Neural progenitor cell (in vitro differentiated cells): Measurements from ENCODE around the gene LDAH. TPM values are rescaled to one million over a fixed set of nuclear protein-coding genes. Genes with fewer than 3 reads are reported as not detected.

Experiments used
- DNase-seq: peaks from one replicate; pipeline ENCODE4 v3.0.0-alpha.2; 2016; ENCODE audit warnings: low spot score
- H2AFZ ChIP-seq: fragments of 200-600 bp; sonication (generic); replicated peaks from 2 replicates; pipeline ENCODE4 v1.6.1; 2016; ENCODE audit warnings: antibody characterized with exemption
- H3F3A ChIP-seq: fragments of 200-600 bp; sonication (generic); 2 replicates; pipeline ENCODE4 v1.6.1; 2016; ENCODE audit warnings: antibody characterized with exemption, low read depth
- H3K27ac ChIP-seq: fragments of 200-600 bp; sonication (generic); 2 replicates; pipeline ENCODE4 v1.5.1; 2016; ENCODE audit warnings: mild to moderate bottlenecking
- H3K27me3 ChIP-seq: fragments of 200-600 bp; sonication (generic); 2 replicates; pipeline ENCODE4 v1.6.1; 2016; ENCODE audit warnings: mild to moderate bottlenecking, moderate library complexity
- H3K36me3 ChIP-seq: fragments of 200-600 bp; sonication (generic); 2 replicates; pipeline ENCODE4 v1.5.1; 2016
- H3K4me1 ChIP-seq: fragments of 200-600 bp; sonication (generic); 2 replicates; pipeline ENCODE4 v1.6.1; 2016; ENCODE audit warnings: mixed run types
- H3K4me2 ChIP-seq: fragments of 200-600 bp; sonication (generic); 2 replicates; pipeline ENCODE4 v1.6.1; 2016
- H3K4me3 ChIP-seq: fragments of 200-600 bp; sonication (generic); 2 replicates; pipeline ENCODE4 v1.5.1; 2016
- H3K79me2 ChIP-seq: fragments of 200-600 bp; sonication (generic); 2 replicates; pipeline ENCODE4 v1.6.1; 2016; ENCODE audit warnings: low read depth
- H3K9ac ChIP-seq: fragments of 200-600 bp; sonication (generic); 2 replicates; pipeline ENCODE4 v1.6.1; 2016
- H3K9me3 ChIP-seq: fragments of 200-600 bp; sonication (generic); 2 replicates; pipeline ENCODE4 v1.5.1; 2016; ENCODE audit warnings: low read depth
- H4K20me1 ChIP-seq: fragments of 200-600 bp; sonication (generic); 2 replicates; pipeline ENCODE4 v1.6.1; 2016; ENCODE audit warnings: low read depth
- H3K27ac Mint-ChIP-seq: 3 replicates; pipeline ENCODE4 v1.8.0; 2021; ENCODE audit warnings: mixed read lengths
- H3K27me3 Mint-ChIP-seq: 2 replicates; pipeline ENCODE4 v1.8.0; 2022; ENCODE audit warnings: low read depth, mild to moderate bottlenecking, inconsistent platforms, moderate library complexity, mixed read lengths; ENCODE audit not compliant: insufficient read depth
- H3K36me3 Mint-ChIP-seq: 3 replicates; pipeline ENCODE4 v1.8.0; 2021; ENCODE audit warnings: mixed read lengths
- H3K4me1 Mint-ChIP-seq: 3 replicates; pipeline ENCODE4 v1.8.0; 2021; ENCODE audit warnings: mixed read lengths
- H3K4me3 Mint-ChIP-seq: 3 replicates; pipeline ENCODE4 v1.8.0; 2021; ENCODE audit warnings: mild to moderate bottlenecking, moderate library complexity, mixed read lengths
- H3K9me3 Mint-ChIP-seq: 3 replicates; pipeline ENCODE4 v1.8.0; 2020; ENCODE audit warnings: mixed read lengths
- EZH2 ChIP-seq: fragments of 200-600 bp; sonication (generic); IDR thresholded peaks from 2 replicates; pipeline ENCODE4 v1.6.1; 2017; ENCODE audit warnings: antibody characterized with exemption, mild to moderate bottlenecking, moderate library complexity
- EZH2phosphoT487 ChIP-seq: fragments of 200-600 bp; sonication (generic); IDR thresholded peaks from 2 replicates; pipeline ENCODE4 v1.6.1; 2017; ENCODE audit warnings: antibody characterized with exemption
- total RNA-seq: library from RNA; depleted of rRNA; stranded (reverse); fragments of >200 nt; gene quantifications from 2 replicates; pipeline ENCODE4 v1.2.3, GENCODE V29; 2015; ENCODE audit warnings: low replicate concordance
- TF ChIP-seq, protein P1 (sequence below): fragments of 200-600 bp; sonication (generic); IDR thresholded peaks from 2 replicates; pipeline ENCODE4 v1.5.1; 2017; ENCODE audit warnings: antibody characterized with exemption, mild to moderate bottlenecking

LDAH gene
- total RNA-seq, 1 donor from 2014 or later: 45.2 TPM

DNA sequence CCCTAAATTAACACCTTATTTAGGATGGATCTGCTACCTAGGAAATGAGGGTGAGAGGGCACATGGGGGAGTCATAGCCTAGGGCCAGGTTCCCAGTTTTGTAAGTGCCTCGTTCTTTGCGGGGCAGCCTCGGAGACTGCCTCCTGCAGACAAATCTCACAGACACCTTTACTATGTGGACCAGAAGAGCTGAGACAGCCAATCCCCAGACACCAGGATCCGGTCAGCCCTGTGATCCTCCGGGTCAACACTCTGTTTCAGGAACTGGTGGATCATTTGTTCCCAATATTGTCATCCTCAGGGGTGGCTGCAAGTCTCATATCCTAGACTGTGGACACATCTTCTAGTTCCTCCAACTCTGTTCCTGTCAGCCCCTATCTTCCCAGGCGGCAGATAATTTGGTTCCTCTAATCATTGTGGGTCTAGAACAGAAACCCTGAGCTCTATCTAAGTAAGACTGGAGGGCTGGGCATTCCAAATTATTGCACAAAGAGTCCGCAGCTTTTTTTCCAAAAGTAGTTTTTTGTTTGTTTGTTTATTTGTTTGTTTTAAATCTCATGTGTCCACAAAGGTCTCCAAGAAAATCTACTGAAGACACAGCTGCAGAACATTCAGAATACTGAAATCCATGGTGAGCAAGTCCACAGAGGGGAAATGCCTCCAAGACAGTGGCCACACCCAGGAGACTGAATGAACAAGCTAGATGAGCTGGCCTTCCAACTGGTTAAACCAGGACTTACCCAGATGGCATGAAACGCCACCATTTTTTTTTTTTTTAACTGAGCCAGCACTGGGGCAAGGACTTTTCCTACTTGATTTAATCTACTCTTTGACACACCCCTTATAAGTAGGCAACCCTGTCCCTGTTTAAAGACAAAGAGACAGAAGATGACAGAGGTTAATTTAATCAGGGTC lies 162.1 kb downstream of the LDAH start:
- Histone ChIP-seq H3K9ac (no peak overlapping the region), H3K4me2 (no peak overlapping the region), H3K36me3 (no peaks in the 10 kb centered on the region), H3K9me3 (no peaks in the 10 kb centered on the region), H3K79me2 (no peaks in the 10 kb centered on the region), H3F3A (no peaks in the 10 kb centered on the region), H3K27me3 (peaks cover 87% of the 10 kb centered on the region), H4K20me1 (peaks cover 19% of the 10 kb centered on the region), H2AFZ (no peak overlapping the region), H3K4me1 (peaks cover 15% of the 10 kb centered on the region), H3K4me3 (no peak overlapping the region), H3K27ac (no peak overlapping the region)
- Mint-ChIP-seq H3K27me3 (peaks cover 42% of the 10 kb centered on the region), H3K9me3 (no peaks in the 10 kb centered on the region), H3K36me3 (no peaks in the 10 kb centered on the region), H3K4me3 (no peak overlapping the region), H3K27ac (no peak overlapping the region), H3K4me1 (peaks cover 40% of the 10 kb centered on the region)
- TF ChIP-seq, protein P1, sequence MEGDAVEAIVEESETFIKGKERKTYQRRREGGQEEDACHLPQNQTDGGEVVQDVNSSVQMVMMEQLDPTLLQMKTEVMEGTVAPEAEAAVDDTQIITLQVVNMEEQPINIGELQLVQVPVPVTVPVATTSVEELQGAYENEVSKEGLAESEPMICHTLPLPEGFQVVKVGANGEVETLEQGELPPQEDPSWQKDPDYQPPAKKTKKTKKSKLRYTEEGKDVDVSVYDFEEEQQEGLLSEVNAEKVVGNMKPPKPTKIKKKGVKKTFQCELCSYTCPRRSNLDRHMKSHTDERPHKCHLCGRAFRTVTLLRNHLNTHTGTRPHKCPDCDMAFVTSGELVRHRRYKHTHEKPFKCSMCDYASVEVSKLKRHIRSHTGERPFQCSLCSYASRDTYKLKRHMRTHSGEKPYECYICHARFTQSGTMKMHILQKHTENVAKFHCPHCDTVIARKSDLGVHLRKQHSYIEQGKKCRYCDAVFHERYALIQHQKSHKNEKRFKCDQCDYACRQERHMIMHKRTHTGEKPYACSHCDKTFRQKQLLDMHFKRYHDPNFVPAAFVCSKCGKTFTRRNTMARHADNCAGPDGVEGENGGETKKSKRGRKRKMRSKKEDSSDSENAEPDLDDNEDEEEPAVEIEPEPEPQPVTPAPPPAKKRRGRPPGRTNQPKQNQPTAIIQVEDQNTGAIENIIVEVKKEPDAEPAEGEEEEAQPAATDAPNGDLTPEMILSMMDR: no peak
- no peak for TF ChIP-seq EZH2
- no peak for TF ChIP-seq EZH2phosphoT487
- no peak for DNase-seq

DNA sequence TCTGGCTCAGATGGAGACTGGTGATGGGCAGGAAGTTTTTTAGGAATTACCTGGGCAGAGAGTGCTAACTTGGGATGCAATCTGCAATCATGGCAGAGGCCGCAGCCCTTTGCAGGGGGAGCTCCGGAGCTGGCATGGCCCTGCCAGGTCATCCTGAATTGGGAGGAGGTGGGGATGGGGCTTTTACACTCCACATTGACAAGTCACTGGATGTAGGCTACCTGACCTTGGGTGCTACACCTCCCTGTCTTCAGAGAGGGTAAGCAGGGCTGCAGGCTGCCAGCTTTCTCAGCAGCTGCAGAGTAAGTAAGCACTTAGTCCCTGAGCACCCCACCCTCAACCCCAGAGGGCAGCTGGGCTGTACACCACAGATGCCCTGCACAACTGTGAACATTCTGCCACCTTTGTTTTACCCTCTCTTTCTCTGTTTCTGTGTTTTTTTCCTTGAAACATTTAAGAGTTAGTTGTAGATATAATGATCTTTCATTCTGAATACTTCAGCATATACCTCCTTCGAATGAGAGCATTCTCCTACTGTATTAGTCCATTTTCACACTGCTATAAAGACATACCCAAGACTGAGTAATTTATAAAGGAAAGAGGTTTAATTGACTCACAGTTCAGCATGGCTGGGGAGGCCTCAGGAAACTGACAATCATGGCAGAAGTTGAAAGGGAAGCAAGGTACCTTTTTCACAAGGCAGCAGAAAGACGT lies 165.2 kb downstream of the LDAH start:
- Histone ChIP-seq H3K4me1 (peaks cover 10% of the 10 kb centered on the region), H3F3A (no peaks in the 10 kb centered on the region), H3K36me3 (no peaks in the 10 kb centered on the region), H3K9me3 (no peaks in the 10 kb centered on the region), H3K79me2 (no peaks in the 10 kb centered on the region), H3K4me2 (no peak overlapping the region), H3K9ac (no peak overlapping the region), H3K4me3 (no peak overlapping the region), H3K27me3 (peaks cover 56% of the 10 kb centered on the region), H4K20me1 (no peaks in the 10 kb centered on the region), H2AFZ (no peak overlapping the region), H3K27ac (no peak overlapping the region)
- no peaks in the 10 kb centered on the region for H3K36me3 Mint-ChIP-seq
- TF ChIP-seq EZH2 (no peak), EZH2phosphoT487 (no peak)
- TF ChIP-seq, protein P1: no peak
- peaks cover 17% of the 10 kb centered on the region for H3K27me3 Mint-ChIP-seq
- no peak for DNase-seq
- H3K27ac Mint-ChIP-seq: no peak overlapping the region
- no peaks in the 10 kb centered on the region for H3K9me3 Mint-ChIP-seq
- H3K4me3 Mint-ChIP-seq: no peak overlapping the region
- H3K4me1 Mint-ChIP-seq: peaks cover 44% of the 10 kb centered on the region

DNA sequence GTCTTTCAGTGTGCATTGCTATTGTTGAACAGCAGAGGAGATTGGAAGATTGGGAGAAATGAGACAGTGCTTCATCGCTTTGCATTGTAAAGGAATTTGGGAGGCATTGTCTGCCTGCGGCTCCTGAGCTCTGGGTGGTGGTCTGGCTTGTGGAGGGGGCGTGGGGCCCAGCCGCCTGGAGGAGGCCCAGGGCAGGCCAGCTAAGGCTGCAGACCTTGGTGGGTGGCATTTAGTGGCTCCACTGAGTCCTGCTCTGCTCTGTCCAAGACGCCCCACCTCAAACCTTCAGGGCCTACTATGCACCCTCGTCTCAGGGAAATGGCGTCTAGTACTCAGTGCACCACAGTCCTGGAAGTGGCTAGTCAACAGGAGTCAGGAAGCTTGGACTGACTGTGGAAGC lies 166.3 kb downstream of the LDAH start:
- no peaks in the 10 kb centered on the region for H4K20me1 ChIP-seq
- peaks cover 39% of the 10 kb centered on the region for H3K4me1 Mint-ChIP-seq

More for the DNA sequence above, 166.3 kb downstream of the LDAH start:
- H3K4me2 ChIP-seq: peak overlapping the region; percentile 61
- peak overlapping the region; percentile 69 for H2AFZ ChIP-seq
- Mint-ChIP-seq H3K27me3 (peaks cover 19% of the 10 kb centered on the region), H3K36me3 (no peaks in the 10 kb centered on the region), H3K4me3 (no peak overlapping the region), H3K27ac (no peak overlapping the region), H3K9me3 (no peaks in the 10 kb centered on the region)
- H3F3A ChIP-seq: no peaks in the 10 kb centered on the region
- peaks cover 10% of the 10 kb centered on the region for H3K4me1 ChIP-seq
- no peak overlapping the region for H3K4me3 ChIP-seq
- H3K27me3 ChIP-seq: peaks cover 51% of the 10 kb centered on the region
- H3K36me3 ChIP-seq: no peaks in the 10 kb centered on the region
- H3K9ac ChIP-seq: no peak overlapping the region
- TF ChIP-seq EZH2: no peak
- TF ChIP-seq, protein P1: no peak
- DNase-seq: peak; percentile 51
- H3K27ac ChIP-seq: no peak overlapping the region
- no peaks in the 10 kb centered on the region for H3K9me3 ChIP-seq
- no peaks in the 10 kb centered on the region for H3K79me2 ChIP-seq
